Activated naive CD4-positive, alpha-beta T cell treated with anti-CD3 and anti-CD28 coated beads for 36 hours (primary cell): ENCODE results near the gene NOX5. TPM values are rescaled to one million over a fixed set of nuclear protein-coding genes. Genes with fewer than 3 reads are reported as not detected.

Source experiments
- CTCF ChIA-PET: fragments of 350-600 bp; sonication (Branson Sonifier 250); formaldehyde crosslinking; loops from one replicate; lab custom pipeline; 2021; ENCODE audit warnings: antibody characterized with exemption; lab: Charles Lee
- DNase-seq: peaks from one replicate; pipeline ENCODE4 v3.0.0-alpha.2; 2020
- H3K27ac Mint-ChIP-seq: one replicate; pipeline ENCODE4 v1.8.0; 2021; ENCODE audit warnings: mild to moderate bottlenecking, mixed read lengths
- H3K27me3 Mint-ChIP-seq: one replicate; pipeline ENCODE4 v1.8.0; 2021; ENCODE audit warnings: low read depth, mixed read lengths
- H3K36me3 Mint-ChIP-seq: one replicate; pipeline ENCODE4 v1.8.0; 2021; ENCODE audit warnings: low read depth, mixed read lengths
- H3K4me1 Mint-ChIP-seq: one replicate; pipeline ENCODE4 v1.8.0; 2021; ENCODE audit warnings: low read depth, mixed read lengths
- H3K4me3 Mint-ChIP-seq: one replicate; pipeline ENCODE4 v1.8.0; 2021; ENCODE audit warnings: mild to moderate bottlenecking, moderate library complexity, mixed read lengths
- H3K9me3 Mint-ChIP-seq: one replicate; pipeline ENCODE4 v1.8.0; 2021; ENCODE audit warnings: mixed read lengths
- intact Hi-C: fragments of 100-400 bp; cut with micrococcal nuclease; formaldehyde crosslinking; loops from one replicate; pipeline ENCODE4 v1.15.1; 2023
- total RNA-seq, 2 experiments: library from RNA; stranded (reverse); gene quantifications; one replicate each; pipeline ENCODE4 v1.2.3, GENCODE V29; 2021

Gene NOX5
- total RNA-seq, 2 experiments from 2014 or later, result not detected

DNA sequence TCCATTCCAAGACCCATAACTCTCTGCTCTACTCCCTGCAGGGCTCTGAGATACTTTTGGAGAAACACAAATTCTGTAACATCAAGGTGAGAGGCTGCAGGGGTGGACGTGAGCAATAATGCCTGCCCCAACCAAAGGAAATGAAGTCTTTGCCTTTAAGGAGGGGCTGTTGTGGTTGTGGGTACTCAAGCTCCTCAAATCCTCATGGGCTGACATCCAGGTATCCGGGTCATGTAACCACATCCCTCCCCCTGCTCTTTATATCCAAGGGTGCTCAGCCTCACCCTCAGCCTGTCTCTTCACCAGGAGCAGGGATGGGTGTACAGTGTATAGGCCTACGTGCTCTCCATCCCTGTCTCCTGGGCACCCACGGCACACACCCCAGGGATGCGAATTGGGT is 32.3 kb downstream of the NOX5 start:
- intact Hi-C loops, result no loop called here
- Mint-ChIP-seq H3K4me3 (no peak overlapping the region), H3K9me3 (no peaks in the 10 kb centered on the region), H3K27me3 (peaks cover 3% of the 10 kb centered on the region), H3K4me1 (no peaks in the 10 kb centered on the region), H3K36me3 (no peaks in the 10 kb centered on the region), H3K27ac (no peak overlapping the region)
- DNase-seq, result no peak
- CTCF ChIA-PET, result interaction anchor here (1.2 kb wide), 1 partner anchor 348 kb away, joined by 3 read pairs; no protein-coding TSS in a partner anchor

DNA sequence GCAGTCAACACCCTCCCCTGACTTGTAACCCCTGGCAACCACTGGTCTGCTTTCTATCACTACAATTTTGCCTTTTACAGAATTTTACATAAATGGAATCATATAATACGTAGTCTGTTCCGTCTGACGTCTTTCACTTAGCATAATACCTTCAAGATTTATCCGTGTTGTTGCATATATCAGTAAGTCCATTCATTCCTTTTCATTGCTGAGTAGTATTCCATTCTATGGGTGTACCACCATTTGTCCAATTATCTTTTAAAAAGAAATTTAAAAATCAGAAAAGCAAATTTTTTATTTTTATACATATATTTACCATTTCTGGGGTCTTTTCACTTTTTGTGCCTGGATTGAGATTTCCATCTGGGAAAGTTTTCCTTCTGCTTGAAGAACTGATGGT is 35.5 kb downstream of the NOX5 start:
- Mint-ChIP-seq H3K4me3 (no peak overlapping the region), H3K4me1 (no peaks in the 10 kb centered on the region), H3K27ac (no peak overlapping the region), H3K27me3 (peaks cover 3% of the 10 kb centered on the region), H3K9me3 (no peaks in the 10 kb centered on the region), H3K36me3 (no peaks in the 10 kb centered on the region)
- CTCF ChIA-PET, result no interaction called here
- no peak for DNase-seq
- intact Hi-C loops, result no loop called here

DNA sequence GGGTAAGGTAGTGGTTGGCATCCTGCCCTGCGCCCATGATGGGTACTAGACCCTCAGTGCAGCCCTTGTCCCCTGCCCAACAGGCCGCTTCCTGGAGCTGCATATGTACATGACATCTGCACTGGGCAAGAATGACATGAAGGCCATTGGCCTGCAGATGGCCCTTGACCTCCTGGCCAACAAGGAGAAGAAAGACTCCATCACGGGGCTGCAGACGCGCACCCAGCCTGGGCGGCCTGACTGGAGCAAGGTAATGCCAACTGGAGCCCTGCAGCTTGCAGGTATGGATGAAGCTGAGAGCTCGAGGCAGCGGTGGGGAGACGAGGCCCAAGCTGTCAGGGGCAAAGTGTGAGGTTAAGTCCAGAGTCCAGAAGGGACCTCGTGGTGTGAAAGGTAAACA is 40.8 kb downstream of the NOX5 start:
- DNase-seq, result no peak
- CTCF ChIA-PET, result no interaction called here
- H3K4me1 Mint-ChIP-seq, result peaks cover 12% of the 10 kb centered on the region
- no peak overlapping the region for H3K27ac Mint-ChIP-seq
- no peaks in the 10 kb centered on the region for H3K9me3 Mint-ChIP-seq
- no peak overlapping the region for H3K4me3 Mint-ChIP-seq
- intact Hi-C loops, result no loop called here
- H3K36me3 Mint-ChIP-seq, result no peaks in the 10 kb centered on the region
- H3K27me3 Mint-ChIP-seq, result peaks cover 4% of the 10 kb centered on the region

DNA sequence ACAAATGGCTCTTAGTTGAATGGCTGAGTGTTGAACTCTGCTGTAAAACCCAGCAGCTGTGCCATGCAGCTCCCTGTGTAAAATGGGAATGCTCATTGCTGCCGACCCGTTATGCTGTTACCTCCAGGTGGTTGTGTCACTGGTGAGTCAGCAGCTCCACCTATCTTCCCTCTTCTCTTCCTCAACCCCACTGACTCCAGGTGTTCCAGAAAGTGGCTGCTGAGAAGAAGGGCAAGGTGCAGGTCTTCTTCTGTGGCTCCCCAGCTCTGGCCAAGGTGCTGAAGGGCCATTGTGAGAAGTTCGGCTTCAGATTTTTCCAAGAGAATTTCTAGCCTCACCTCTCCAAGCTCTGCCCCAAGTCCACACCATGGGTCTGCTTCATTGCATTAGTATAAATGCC is 41.9 kb downstream of the NOX5 start:
- H3K27me3 Mint-ChIP-seq, result peaks cover 4% of the 10 kb centered on the region
- H3K27ac Mint-ChIP-seq, result no peak overlapping the region
- no peak overlapping the region for H3K4me3 Mint-ChIP-seq
- CTCF ChIA-PET, result interaction anchor here (2.9 kb wide), 1 partner anchor 209 kb away, joined by 9 read pairs; no protein-coding TSS in a partner anchor
- DNase-seq, result no peak
- intact Hi-C loops, result no loop called here
- no peaks in the 10 kb centered on the region for H3K36me3 Mint-ChIP-seq
- peaks cover 20% of the 10 kb centered on the region for H3K4me1 Mint-ChIP-seq
- H3K9me3 Mint-ChIP-seq, result no peaks in the 10 kb centered on the region

DNA sequence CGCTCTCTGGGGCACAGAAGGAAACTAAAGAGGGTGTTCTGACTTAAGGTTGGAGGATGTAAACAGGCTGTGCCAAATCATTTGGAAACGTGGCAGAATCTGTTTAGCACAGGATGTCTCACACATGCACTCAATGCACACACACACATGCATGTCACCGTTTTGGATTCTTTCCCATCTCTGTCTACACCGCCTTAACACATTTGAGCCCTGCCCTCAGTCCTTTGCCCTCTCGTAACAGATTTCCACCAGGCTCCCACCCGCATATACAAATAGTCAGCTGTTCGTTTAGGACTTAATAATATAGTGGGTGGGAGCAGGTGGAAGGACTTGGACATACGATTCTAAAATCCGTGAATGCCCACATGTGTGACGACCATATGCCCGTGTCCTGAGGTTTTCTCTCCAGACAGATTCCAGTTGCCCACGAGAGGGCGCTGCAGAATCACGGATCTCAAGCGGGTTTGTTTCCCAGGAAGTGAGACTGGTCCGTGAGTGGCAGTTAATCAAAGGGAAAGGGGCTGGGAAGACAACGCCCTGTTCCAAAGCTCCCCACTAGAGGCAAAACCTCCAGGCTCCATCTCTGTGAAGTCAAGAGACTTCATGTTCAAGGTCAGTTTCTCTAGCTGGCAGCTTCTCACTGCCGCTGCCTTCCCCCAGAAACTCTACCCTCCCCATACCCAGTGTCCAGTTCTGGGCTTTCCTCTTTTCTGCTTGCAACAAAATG is 44.5 kb downstream of the NOX5 start:
- H3K36me3 Mint-ChIP-seq, result no peaks in the 10 kb centered on the region
- H3K27me3 Mint-ChIP-seq, result peaks cover 4% of the 10 kb centered on the region
- intact Hi-C loops, result loop anchor here (1.0 to 2.0 kb wide), 5 partner anchors 166 to 408 kb away; no protein-coding TSS in a partner anchor
- H3K4me3 Mint-ChIP-seq, result no peak overlapping the region
- H3K9me3 Mint-ChIP-seq, result no peaks in the 10 kb centered on the region
- H3K4me1 Mint-ChIP-seq, result peaks cover 22% of the 10 kb centered on the region
- CTCF ChIA-PET, result interaction anchor here (0.6 to 3.2 kb wide), 23 partner anchors 20 to 510 kb away, joined by 3 to 21 read pairs (median 4); partner anchors contain the start of gene GLCE
- peak; percentile 86 for DNase-seq
- no peak overlapping the region for H3K27ac Mint-ChIP-seq

DNA sequence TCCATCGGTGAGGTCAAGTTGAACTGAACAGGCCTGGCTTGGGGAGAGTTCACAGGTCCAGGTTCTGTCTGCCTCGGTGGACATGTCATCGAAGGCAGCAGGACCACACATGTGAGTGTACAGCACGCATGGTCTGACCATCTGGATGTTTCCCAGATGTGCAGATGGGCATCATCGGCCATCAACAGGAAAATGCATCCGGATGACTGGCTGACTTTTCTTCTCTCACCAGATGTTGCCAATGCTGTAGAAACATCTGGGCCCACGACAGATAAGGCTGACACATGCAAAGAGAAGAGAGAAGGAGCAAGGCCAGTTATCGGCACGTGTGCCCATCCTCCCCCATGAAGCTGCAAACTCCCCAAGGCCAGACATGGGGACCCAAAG is 45.1 kb downstream of the NOX5 start:
- intact Hi-C loops, result loop anchor here (1.0 to 2.0 kb wide), 5 partner anchors 166 to 407 kb away; no protein-coding TSS in a partner anchor
- no peak for DNase-seq
- CTCF ChIA-PET, result interaction anchor here (0.6 to 3.2 kb wide), 21 partner anchors 19 to 339 kb away, joined by 3 to 21 read pairs (median 4); partner anchors contain the start of gene GLCE
- Mint-ChIP-seq H3K4me1 (peaks cover 22% of the 10 kb centered on the region), H3K27ac (no peak overlapping the region), H3K27me3 (peaks cover 4% of the 10 kb centered on the region), H3K4me3 (no peak overlapping the region), H3K9me3 (no peaks in the 10 kb centered on the region), H3K36me3 (no peaks in the 10 kb centered on the region)

DNA sequence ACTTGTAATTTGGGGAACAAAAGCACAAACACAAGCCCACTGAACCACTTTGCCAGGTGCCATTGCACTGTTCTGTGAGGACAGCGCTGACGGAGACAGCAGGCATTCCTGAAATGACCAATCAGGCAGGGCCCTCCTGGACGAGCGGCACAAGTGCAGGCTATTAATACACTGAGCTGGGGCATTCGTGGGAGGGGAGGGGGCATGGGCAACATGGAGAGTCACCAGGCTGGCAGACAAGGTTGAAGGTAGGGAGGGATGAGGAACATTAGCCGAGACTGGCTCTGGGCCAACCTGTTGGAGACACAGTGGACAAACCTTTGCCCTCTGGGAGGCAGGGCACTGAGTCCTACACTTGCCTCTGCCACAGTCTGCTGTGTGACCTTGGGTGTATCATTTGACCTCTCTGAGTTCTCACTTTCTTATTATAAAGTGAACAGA is 45.6 kb downstream of the NOX5 start:
- no peaks in the 10 kb centered on the region for H3K9me3 Mint-ChIP-seq
- CTCF ChIA-PET, result interaction anchor here (0.6 to 3.2 kb wide), 8 partner anchors 19 to 337 kb away, joined by 3 to 21 read pairs (median 5); no protein-coding TSS in a partner anchor
- intact Hi-C loops, result no loop called here
- H3K36me3 Mint-ChIP-seq, result no peaks in the 10 kb centered on the region
- no peak for DNase-seq
- no peak overlapping the region for H3K4me3 Mint-ChIP-seq
- peaks cover 4% of the 10 kb centered on the region for H3K27me3 Mint-ChIP-seq
- no peak overlapping the region for H3K27ac Mint-ChIP-seq
- peaks cover 22% of the 10 kb centered on the region for H3K4me1 Mint-ChIP-seq

DNA sequence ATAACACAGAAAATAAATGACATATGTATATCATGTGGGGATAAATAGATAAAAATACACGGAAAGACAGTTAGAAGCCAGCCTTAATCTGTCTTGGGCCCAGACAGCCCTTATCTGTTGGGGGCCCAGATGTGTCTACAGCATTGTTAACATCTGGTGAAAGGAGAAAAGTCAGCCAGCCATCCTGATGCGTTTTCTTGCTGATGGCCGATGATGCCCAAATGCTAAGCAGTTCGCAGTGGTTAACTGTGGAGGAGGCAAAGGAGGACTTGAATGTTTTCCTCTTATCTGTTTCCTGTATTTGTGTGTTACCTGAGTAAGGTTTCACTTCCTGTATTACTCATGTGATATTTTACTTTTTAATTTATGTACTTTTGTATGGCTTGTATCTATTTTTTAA is 46.2 kb downstream of the NOX5 start:
- H3K27ac Mint-ChIP-seq, result no peak overlapping the region
- peaks cover 22% of the 10 kb centered on the region for H3K4me1 Mint-ChIP-seq
- CTCF ChIA-PET, result no interaction called here
- H3K9me3 Mint-ChIP-seq, result no peaks in the 10 kb centered on the region
- intact Hi-C loops, result loop anchor here (1.0 kb wide), 1 partner anchor 261 kb away; no protein-coding TSS in a partner anchor
- no peaks in the 10 kb centered on the region for H3K36me3 Mint-ChIP-seq
- DNase-seq, result peak; percentile 38
- H3K4me3 Mint-ChIP-seq, result no peak overlapping the region
- H3K27me3 Mint-ChIP-seq, result peaks cover 4% of the 10 kb centered on the region

DNA sequence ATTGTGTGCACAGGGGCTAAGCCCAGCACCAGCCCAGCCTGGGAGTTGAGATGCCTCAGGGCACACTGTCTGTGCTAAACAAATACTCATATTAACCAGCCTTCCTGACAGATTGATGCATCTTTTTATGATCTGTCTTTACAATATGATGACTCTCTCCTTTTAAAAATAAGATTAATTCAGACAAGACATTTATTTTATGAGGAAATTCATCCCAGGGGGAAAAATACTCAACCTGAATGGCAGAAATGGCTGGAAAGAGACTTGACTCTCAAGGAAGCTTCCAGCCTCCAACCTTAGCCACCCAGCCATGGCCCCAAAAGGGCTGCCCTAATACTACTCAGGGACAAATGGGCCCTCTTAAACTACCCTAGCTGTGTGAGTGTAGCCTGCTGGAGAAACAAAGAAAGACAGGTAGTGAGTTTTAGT is 46.9 kb downstream of the NOX5 start:
- CTCF ChIA-PET, result interaction anchor here (0.8 to 0.9 kb wide), 2 partner anchors 49 to 403 kb away, joined by 3 read pairs; no protein-coding TSS in a partner anchor
- Mint-ChIP-seq H3K9me3 (no peaks in the 10 kb centered on the region), H3K27me3 (peaks cover 4% of the 10 kb centered on the region), H3K4me3 (no peak overlapping the region), H3K27ac (no peak overlapping the region), H3K4me1 (peaks cover 22% of the 10 kb centered on the region), H3K36me3 (no peaks in the 10 kb centered on the region)
- DNase-seq, result no peak
- intact Hi-C loops, result loop anchor here (1.0 kb wide), 1 partner anchor 260 kb away; no protein-coding TSS in a partner anchor

DNA sequence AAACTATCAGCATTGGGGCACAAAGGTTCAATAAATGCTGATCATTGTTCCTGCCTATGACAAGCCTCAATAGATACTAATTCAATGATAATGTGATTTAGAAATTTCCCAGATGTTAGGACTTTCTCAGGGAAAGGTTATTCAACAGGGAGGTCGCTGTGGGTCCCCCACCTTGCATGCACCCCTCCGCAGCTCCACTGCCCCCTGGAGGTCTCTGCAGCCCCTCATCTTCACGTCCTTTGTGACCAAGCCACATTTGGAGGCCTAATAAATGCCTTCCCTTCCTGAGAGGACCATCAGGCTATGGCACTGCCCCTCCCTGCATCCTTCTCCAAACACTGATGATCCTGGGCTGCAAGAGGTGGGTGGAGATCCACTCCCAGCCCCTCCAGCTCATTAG is 50.2 kb downstream of the NOX5 start:
- CTCF ChIA-PET, result no interaction called here
- intact Hi-C loops, result no loop called here

DNA sequence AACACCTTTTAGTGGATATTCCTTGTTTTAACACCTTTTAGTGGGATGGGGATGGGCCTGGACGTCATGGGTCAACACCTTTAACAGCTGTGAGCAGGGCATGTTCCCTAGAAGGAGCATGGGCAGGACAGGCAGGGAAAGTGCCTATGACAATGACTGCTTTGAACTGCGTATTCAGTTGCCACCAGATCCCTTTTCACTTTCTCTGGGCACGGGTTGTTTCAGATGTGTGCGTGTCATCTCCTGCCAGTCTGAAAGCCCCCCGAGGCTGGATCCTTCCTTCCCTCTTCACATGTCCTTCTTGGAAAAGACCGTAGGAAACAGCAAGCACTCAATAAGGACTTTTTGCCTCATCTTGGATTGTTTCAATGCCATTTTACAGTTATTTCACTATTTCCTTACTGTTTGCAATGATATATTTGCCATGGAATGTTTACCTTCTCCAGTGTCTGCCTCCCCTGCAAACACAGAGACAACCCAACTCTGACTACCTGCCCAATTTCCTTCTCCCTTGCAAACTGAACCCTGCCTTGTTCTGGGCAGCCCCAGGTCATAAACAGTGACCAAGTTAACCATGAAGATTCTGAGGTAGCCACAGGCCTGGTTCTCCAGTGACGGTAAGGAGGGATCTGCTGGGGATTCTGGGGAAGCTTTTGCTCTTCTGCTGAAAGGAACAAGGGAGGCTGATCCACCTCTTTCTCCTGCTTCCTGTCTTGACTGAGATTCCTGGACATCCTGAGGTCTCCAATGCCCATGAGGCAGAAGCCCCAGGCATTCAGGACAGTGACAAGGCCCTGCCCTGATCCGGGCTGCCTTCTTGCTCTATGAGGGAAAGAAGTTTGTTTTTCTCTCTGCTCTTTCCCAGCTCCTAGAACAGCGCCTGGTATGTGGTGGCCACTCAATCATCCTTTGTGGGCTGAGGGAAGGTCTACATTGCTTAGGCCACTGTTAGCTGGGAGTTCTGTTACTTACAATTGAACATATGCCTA is 51.8 kb downstream of the NOX5 start:
- CTCF ChIA-PET, result no interaction called here
- Mint-ChIP-seq H3K36me3 (no peaks in the 10 kb centered on the region), H3K9me3 (peaks cover 3% of the 10 kb centered on the region), H3K4me1 (peaks cover 3% of the 10 kb centered on the region), H3K4me3 (no peak overlapping the region), H3K27me3 (peaks cover 18% of the 10 kb centered on the region), H3K27ac (no peak overlapping the region)
- DNase-seq, result no peak
- intact Hi-C loops, result no loop called here

More for the DNA sequence above, 50.2 kb downstream of the NOX5 start:
- H3K4me1 Mint-ChIP-seq, result peaks cover 15% of the 10 kb centered on the region
- H3K4me3 Mint-ChIP-seq, result no peak overlapping the region
- no peak for DNase-seq
- no peak overlapping the region for H3K27ac Mint-ChIP-seq
- no peaks in the 10 kb centered on the region for H3K9me3 Mint-ChIP-seq
- H3K27me3 Mint-ChIP-seq, result peaks cover 7% of the 10 kb centered on the region
- H3K36me3 Mint-ChIP-seq, result no peaks in the 10 kb centered on the region

DNA sequence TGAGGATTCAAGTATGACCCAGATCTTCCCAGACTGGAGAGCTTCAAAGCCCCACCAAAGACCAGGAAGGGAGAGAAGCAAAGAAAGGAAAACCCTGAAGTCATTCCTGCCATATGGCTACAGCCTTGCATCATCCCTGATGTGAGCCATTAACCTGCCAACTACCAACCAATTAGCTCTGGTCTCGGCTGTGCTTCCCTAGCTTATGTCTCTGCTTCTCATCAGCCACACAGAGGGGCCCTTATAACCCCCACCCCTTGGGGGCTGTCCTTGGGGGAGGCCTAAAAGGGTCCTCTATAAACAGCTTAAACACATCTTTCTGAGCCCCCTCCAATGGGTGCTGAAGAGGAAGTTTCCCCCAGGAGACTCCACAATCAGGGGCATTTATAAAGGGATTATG is 52.8 kb downstream of the NOX5 start:
- no peaks in the 10 kb centered on the region for H3K36me3 Mint-ChIP-seq
- DNase-seq, result no peak
- H3K9me3 Mint-ChIP-seq, result peaks cover 3% of the 10 kb centered on the region
- H3K4me1 Mint-ChIP-seq, result no peaks in the 10 kb centered on the region
- H3K27ac Mint-ChIP-seq, result no peak overlapping the region
- CTCF ChIA-PET, result no interaction called here
- no peak overlapping the region for H3K4me3 Mint-ChIP-seq
- intact Hi-C loops, result no loop called here
- peaks cover 25% of the 10 kb centered on the region for H3K27me3 Mint-ChIP-seq
